SK-N-SH treated with all-trans-retinoic acid at 6 μM for 48 hours (cell line): ENCODE data around the gene ALDH4A1.

ENCODE experiments used
- ATAC-seq: fragments of 200-7000 bp; cut with Tn5 transposase; 3 replicates; pipeline ENCODE4 v1.9.1; 2020; ENCODE audit warnings: mild to moderate bottlenecking, moderate library complexity
- ARNTL ChIP-seq: fragments of 450-650 bp; formaldehyde crosslinking; IDR thresholded peaks from 2 replicates; pipeline ENCODE4 v1.5.0; 2020; ENCODE audit warnings: low read depth, mild to moderate bottlenecking, moderate library complexity, borderline replicate concordance
- BACH2 ChIP-seq: fragments of 250-450 bp; sonication (Bioruptor Pico); IDR thresholded peaks from 2 replicates; pipeline ENCODE4 v1.9.0; 2021; ENCODE audit warnings: mild to moderate bottlenecking, borderline replicate concordance
- CREB5 ChIP-seq: fragments of 250-450 bp; sonication (Bioruptor Pico); IDR thresholded peaks from 2 replicates; pipeline ENCODE4 v1.5.1; 2020; ENCODE audit warnings: low read depth, mild to moderate bottlenecking, moderate library complexity
- CSDC2 ChIP-seq: fragments of 250-450 bp; sonication (Bioruptor Pico); IDR thresholded peaks from 2 replicates; pipeline ENCODE4 v1.5.0; 2020; ENCODE audit warnings: mild to moderate bottlenecking, moderate library complexity
- ESRRG ChIP-seq: fragments of 250-450 bp; sonication (Bioruptor Pico); IDR thresholded peaks from 2 replicates; pipeline ENCODE4 v1.6.1; 2021; ENCODE audit warnings: mild to moderate bottlenecking
- ISL1 ChIP-seq: fragments of 250-450 bp; sonication (Bioruptor Pico); IDR thresholded peaks from 2 replicates; pipeline ENCODE4 v2.1.2; 2022; ENCODE audit warnings: mild to moderate bottlenecking, moderate library complexity
- OSR1 ChIP-seq: fragments of 250-450 bp; sonication (Bioruptor Pico); IDR thresholded peaks from 2 replicates; pipeline ENCODE4 v1.8.0; 2022; ENCODE audit warnings: moderate library complexity, mild to moderate bottlenecking, inconsistent platforms
- PATZ1 ChIP-seq: fragments of 250-450 bp; sonication (Bioruptor Pico); IDR thresholded peaks from 2 replicates; pipeline ENCODE4 v1.8.0; 2020; ENCODE audit warnings: mild to moderate bottlenecking, moderate library complexity, borderline replicate concordance
- POU6F1 ChIP-seq: fragments of 250-450 bp; sonication (Bioruptor Pico); IDR thresholded peaks from 2 replicates; pipeline ENCODE4 v1.8.0; 2021; ENCODE audit warnings: low read depth, mild to moderate bottlenecking, moderate library complexity, borderline replicate concordance
- PPARA ChIP-seq: fragments of 250-450 bp; sonication (Bioruptor Pico); IDR thresholded peaks from 2 replicates; pipeline ENCODE4 v1.5.0; 2020; ENCODE audit warnings: mild to moderate bottlenecking, borderline replicate concordance
- RARB ChIP-seq: fragments of 250-450 bp; sonication (Bioruptor Pico); IDR thresholded peaks from 2 replicates; pipeline ENCODE4 v1.8.0; 2021; ENCODE audit warnings: mild to moderate bottlenecking, moderate library complexity
- SNAI2 ChIP-seq: fragments of 250-450 bp; sonication (Bioruptor Pico); IDR thresholded peaks from 2 replicates; pipeline ENCODE4 v1.5.0; 2020; ENCODE audit warnings: mild to moderate bottlenecking, moderate library complexity
- TCF4 ChIP-seq: fragments of 250-450 bp; sonication (Bioruptor Pico); IDR thresholded peaks from 2 replicates; pipeline ENCODE4 v1.8.0; 2021; ENCODE audit warnings: mild to moderate bottlenecking, moderate library complexity, borderline replicate concordance
- TOX ChIP-seq: fragments of 250-450 bp; sonication (Bioruptor Pico); IDR thresholded peaks from 2 replicates; pipeline ENCODE4 v1.8.0; 2021; ENCODE audit warnings: mild to moderate bottlenecking, moderate library complexity, borderline replicate concordance
- TSHZ2 ChIP-seq: fragments of 250-450 bp; sonication (Bioruptor Pico); IDR thresholded peaks from 2 replicates; pipeline ENCODE4 v1.5.0; 2020; ENCODE audit warnings: mild to moderate bottlenecking, moderate library complexity
- ZC3H10 ChIP-seq: fragments of 250-450 bp; sonication (Bioruptor Pico); IDR thresholded peaks from 2 replicates; pipeline ENCODE4 v1.5.1; 2021; ENCODE audit warnings: mild to moderate bottlenecking, moderate library complexity
- ZFP3 ChIP-seq: fragments of 250-450 bp; sonication (Bioruptor Pico); IDR thresholded peaks from 2 replicates; pipeline ENCODE4 v1.5.0; 2020; ENCODE audit warnings: mild to moderate bottlenecking, moderate library complexity
- ZFP30 ChIP-seq: fragments of 450-650 bp; formaldehyde crosslinking; IDR thresholded peaks from 2 replicates; pipeline ENCODE4 v1.5.0; 2022; ENCODE audit warnings: mild to moderate bottlenecking, moderate library complexity
- ZNF565 ChIP-seq: fragments of 450-650 bp; formaldehyde crosslinking; conservative IDR thresholded peaks from 2 replicates; pipeline ENCODE4 v1.5.0; 2020; ENCODE audit warnings: low read depth, mild to moderate bottlenecking, moderate library complexity
- ZNF70 ChIP-seq: fragments of 450-650 bp; formaldehyde crosslinking; IDR thresholded peaks from 2 replicates; pipeline ENCODE4 v1.5.0; 2020; ENCODE audit warnings: mild to moderate bottlenecking, moderate library complexity
- ZNF8 ChIP-seq: fragments of 450-650 bp; formaldehyde crosslinking; IDR thresholded peaks from 2 replicates; pipeline ENCODE4 v1.5.0; 2020; ENCODE audit warnings: mild to moderate bottlenecking, moderate library complexity

The ALDH4A1 gene

GRCh38 chr1:18922319-18922726, 20.0 kb upstream of the ALDH4A1 start:
- TF ChIP-seq PPARA (CRISPR knock-in tag) (no peak), ARNTL (CRISPR knock-in tag) (no peak), CREB5 (CRISPR knock-in tag) (no peak), TOX (no peak), ZNF565 (no peak), ZFP30 (CRISPR knock-in tag) (no peak), ZC3H10 (CRISPR knock-in tag) (no peak), BACH2 (CRISPR knock-in tag) (no peak), RARB (CRISPR knock-in tag) (no peak), ZNF8 (CRISPR knock-in tag) (no peak), TCF4 (no peak), ISL1 (CRISPR knock-in tag) (no peak), SNAI2 (CRISPR knock-in tag) (no peak), CSDC2 (CRISPR knock-in tag) (no peak), OSR1 (CRISPR knock-in tag) (no peak), ESRRG (CRISPR knock-in tag) (no peak), POU6F1 (CRISPR knock-in tag) (no peak)
- TF ChIP-seq, all 23 proteins: peak for 0
- ATAC-seq: peak; percentile 82

- no peak for ATAC-seq
- TF ChIP-seq PATZ1 (no peak), OSR1 (CRISPR knock-in tag) (no peak), CREB5 (CRISPR knock-in tag) (no peak), ZC3H10 (CRISPR knock-in tag) (no peak), ZFP30 (CRISPR knock-in tag) (no peak), ZNF70 (CRISPR knock-in tag) (no peak), ESRRG (CRISPR knock-in tag) (no peak), TCF4 (no peak), TSHZ2 (no peak), BACH2 (CRISPR knock-in tag) (no peak), ISL1 (CRISPR knock-in tag) (no peak), PPARA (CRISPR knock-in tag) (no peak), ZFP3 (no peak), ARNTL (CRISPR knock-in tag) (no peak), POU6F1 (CRISPR knock-in tag) (no peak)
Observed at GRCh38 chr1:18921516-18922251, 19.3 kb upstream of the ALDH4A1 start.
